Measurements from ENCODE around the gene VPS13D.

VPS13D gene

GRCh38 chr1:12542616-12543592 is 313.1 kb downstream of the VPS13D start:
- DNase-seq: no peak

- DNase-seq: no peak
Observed at GRCh38 chr1:12543740-12544154, 313.9 kb downstream of the VPS13D start.

- no peak for DNase-seq
Observed at GRCh38 chr1:12544357-12544756, 314.5 kb downstream of the VPS13D start.

- no peak for DNase-seq
Observed at GRCh38 chr1:12544992-12545391, 315.2 kb downstream of the VPS13D start.

- DNase-seq: no peak
Observed at GRCh38 chr1:12546771-12547585, 317.1 kb downstream of the VPS13D start.

GRCh38 chr1:12547586-12548225 is 317.9 kb downstream of the VPS13D start:
- DNase-seq: no peak

- DNase-seq: no peak
Observed at GRCh38 chr1:12548279-12548972, 318.6 kb downstream of the VPS13D start.

- DNase-seq: no peak
Observed at GRCh38 chr1:12548973-12549459, 319.2 kb downstream of the VPS13D start.

- DNase-seq: peak; percentile 17 to 18
Observed at GRCh38 chr1:12549460-12550349, 319.9 kb downstream of the VPS13D start.

GRCh38 chr1:12551584-12551983 is 321.8 kb downstream of the VPS13D start:
- no peak for DNase-seq

GRCh38 chr1:12552111-12552888 is 322.5 kb downstream of the VPS13D start:
- no peak for DNase-seq

- DNase-seq: no peak
Observed at GRCh38 chr1:12552951-12553921, 323.4 kb downstream of the VPS13D start.

- no peak for DNase-seq
Observed at GRCh38 chr1:12553963-12554362, 324.1 kb downstream of the VPS13D start.

- no peak for DNase-seq
Observed at GRCh38 chr1:12554521-12555305, 324.9 kb downstream of the VPS13D start.

GRCh38 chr1:12555411-12556367 is 325.9 kb downstream of the VPS13D start:
- no peak for DNase-seq

GRCh38 chr1:12556368-12556930 is 326.6 kb downstream of the VPS13D start:
- DNase-seq: no peak

All from stimulated activated CD4-positive, alpha-beta T cell treated with anti-CD3 and anti-CD28 coated beads, Interleukin-4, amount 100 ng/mL, for 4 hours (primary cell).